Stimulated activated CD4-positive, alpha-beta T cell treated with anti-CD3 and anti-CD28 coated beads, TNF-alpha, amount 100 ng/mL, for 1 hour (primary cell): Measurements from ENCODE around the gene FBXW8.

Source experiments
- DNase-seq, 3 donors: peaks; one replicate each; pipeline ENCODE4 v3.0.0-alpha.2; 2020; ENCODE audit warnings: low read depth in 3 of 3, low spot score in 1 of 3

The FBXW8 gene

DNA sequence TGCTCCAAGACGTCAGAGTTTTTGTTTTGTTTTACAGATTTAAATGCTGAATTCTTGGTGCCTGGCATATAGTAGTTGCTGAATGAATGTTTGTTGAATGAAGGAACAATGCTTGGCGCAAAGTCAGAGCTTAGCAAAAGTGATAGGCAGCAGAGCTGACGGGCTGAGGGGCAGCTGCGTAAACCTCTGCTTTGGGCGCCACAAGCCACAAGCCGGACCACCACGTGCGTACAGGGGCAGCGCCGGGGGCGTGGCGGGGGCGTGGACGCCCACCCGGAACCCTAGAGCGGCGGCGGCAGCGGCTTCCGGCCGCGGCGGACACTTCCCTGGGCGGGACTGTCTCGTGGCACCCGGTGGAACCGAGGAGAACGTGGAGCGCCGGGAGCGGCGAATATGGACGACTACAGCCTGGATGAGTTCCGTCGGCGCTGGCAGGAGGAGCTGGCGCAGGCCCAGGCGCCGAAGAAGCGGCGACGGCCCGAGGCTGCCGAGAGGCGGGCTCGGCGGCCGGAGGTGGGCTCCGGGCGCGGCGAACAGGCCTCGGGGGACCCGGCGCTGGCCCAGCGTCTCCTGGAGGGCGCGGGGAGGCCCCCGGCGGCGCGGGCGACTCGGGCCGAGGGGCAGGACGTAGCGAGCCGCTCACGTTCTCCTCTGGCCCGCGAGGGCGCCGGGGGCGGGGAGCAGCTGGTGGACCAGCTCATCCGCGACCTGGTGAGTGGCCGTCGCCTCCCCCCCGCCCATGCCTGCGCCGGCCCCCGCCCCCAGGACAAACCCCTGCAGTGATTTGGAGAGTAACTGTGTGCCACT is at the start of gene FBXW8:
TSS of gene FBXW8 (plus strand) at position 306 of the 807 bp plus-strand sequence. CDS start at position 394, 88 bp downstream.
- DNase-seq, result peak in 2 of 3 donors; percentile 8 to 59

GRCh38 chr12:116861320-116861719 is 49.4 kb upstream of the FBXW8 start:
- no peak for DNase-seq

- no peak for DNase-seq
These were observed 48.6 kb upstream of the FBXW8 start for GRCh38 chr12:116862167-116862566.

- DNase-seq, result no peak
These were observed 47.4 kb upstream of the FBXW8 start for GRCh38 chr12:116863275-116863767.

DNA sequence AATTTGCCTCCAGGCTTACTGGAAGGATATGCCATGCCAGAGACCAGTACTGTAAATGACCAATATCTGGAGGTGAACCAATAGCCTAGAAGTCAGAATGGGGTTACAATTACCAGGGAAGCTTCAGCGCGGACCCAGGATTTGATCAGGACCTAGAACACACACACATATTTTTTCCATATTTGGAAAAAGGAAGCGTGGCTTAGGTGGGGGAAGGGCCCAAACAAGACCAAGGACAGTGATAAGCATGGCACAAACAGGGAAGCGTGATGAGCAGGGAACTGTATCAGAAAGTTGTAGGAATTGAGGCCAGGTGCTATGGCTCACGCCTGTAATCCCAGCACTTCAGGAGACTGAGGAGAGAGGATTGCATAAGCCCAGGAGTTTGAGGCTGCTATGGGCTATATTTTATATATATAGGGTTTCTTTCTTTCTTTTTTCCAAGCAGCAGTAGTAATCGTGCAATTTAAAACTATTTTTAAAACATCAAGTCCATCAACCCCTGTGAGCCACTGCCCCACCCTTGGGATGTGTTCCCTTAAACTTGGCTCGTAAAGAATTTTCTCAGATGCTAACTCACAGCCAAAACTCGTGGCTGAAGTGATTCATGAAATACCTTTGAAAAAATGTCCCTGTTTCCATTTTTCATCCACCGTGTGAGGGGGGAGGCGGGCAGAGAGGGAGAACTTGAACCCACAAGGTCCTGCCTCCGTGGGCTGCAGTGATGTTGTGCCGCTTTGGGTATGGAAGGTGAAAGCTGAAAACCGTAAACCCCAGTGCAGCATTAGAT is 46.2 kb upstream of the FBXW8 start:
- DNase-seq, result no peak

DNA sequence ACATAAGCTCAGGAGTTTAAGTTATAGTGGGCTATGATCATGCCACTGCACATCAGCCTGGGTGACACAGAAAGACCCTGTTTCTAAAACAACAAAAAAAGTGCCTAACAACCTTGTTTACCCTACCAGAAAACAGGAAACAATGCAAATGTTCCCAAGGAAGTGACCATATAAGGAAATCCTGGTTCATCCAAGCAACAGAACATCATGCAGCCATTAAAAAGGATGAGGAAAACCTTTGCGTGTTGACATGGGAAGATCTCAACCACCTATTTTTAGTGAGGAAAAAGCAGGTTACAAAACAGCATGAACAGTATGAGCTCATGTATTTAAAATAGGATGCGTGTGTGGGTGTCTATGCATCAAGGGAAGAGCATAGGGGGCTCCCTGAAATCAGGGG is 43.2 kb upstream of the FBXW8 start:
- DNase-seq, result no peak

- DNase-seq, result no peak
These were observed 40.4 kb upstream of the FBXW8 start for GRCh38 chr12:116870306-116870705.

GRCh38 chr12:116874324-116874995 is 36.3 kb upstream of the FBXW8 start:
- DNase-seq, result no peak

- no peak for DNase-seq
These were observed 34.4 kb upstream of the FBXW8 start for GRCh38 chr12:116876151-116876869.

GRCh38 chr12:116878567-116879508 is 31.9 kb upstream of the FBXW8 start:
- DNase-seq, result no peak

GRCh38 chr12:116879509-116880212 is 31.1 kb upstream of the FBXW8 start:
- DNase-seq, result no peak

DNA sequence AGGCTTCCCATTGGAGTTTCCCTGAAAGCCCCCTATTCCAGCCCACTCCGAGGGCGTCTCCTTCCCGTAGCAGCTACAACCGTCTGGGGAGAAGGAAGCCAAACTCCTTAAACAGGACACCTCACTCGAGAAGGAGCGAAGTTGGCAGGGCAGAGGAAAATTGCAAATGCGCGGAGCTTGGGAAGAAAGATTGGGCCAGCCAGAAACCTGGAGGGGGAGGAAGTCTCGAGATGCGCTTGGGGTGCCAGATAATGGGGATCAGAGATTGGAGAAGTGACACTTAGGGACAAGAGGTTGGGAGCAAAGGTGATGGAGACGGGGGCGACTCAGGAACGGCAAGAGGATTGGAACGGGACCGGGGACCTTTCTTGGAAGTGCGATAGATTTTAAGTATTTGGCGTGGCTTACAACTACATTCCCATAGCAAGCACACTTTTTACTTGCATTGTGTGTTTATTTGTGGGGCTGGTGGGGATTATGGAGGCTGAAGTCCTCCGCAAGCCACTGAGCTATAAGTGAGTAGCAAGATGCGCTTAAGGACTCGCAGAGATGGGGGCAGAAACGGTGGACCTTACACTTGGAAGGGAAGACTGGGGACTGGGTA is 30.4 kb upstream of the FBXW8 start:
- DNase-seq, result no peak

- DNase-seq, result no peak
These were observed 29.9 kb upstream of the FBXW8 start for GRCh38 chr12:116880817-116881324.

GRCh38 chr12:116881325-116881876 is 29.3 kb upstream of the FBXW8 start, which contains the start of gene HRK:
Gene HRK, minus strand, starts transcription at chr12:116881441. Its CDS starts 134 bp downstream, at chr12:116881307.
- DNase-seq, result no peak

DNA sequence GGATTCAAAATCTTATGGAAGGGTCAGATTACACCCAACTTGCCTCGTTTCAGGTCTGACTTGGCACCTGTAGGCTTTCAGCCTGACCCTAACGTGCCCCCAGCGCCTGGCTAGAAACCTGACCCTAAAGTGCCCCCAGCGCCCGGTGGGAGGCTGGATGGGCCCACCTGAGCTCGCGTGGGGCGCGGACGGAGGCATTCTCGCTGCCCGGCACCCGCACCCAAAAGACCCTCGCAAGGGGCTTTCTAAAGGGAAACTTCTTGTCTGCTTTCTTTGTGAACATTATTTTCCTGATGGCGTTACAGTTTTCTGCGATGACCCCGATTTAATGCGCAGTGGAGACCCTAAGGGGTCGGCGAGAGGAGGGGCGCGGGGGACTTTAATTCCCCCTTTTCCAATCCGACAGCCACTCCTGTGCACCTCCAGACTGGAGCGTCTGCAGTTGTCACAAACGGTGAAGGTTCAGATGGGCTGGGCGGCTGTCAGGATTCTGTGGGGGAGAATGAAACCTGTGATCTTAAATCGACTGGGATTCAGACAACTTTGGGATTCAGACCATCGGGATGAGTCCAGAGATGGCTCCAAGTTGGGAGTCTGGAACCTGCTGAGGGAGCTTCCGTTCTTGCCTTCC is 28.8 kb upstream of the FBXW8 start:
- DNase-seq, result no peak

- no peak for DNase-seq
These were observed 28.0 kb upstream of the FBXW8 start for GRCh38 chr12:116882742-116883141.

DNA sequence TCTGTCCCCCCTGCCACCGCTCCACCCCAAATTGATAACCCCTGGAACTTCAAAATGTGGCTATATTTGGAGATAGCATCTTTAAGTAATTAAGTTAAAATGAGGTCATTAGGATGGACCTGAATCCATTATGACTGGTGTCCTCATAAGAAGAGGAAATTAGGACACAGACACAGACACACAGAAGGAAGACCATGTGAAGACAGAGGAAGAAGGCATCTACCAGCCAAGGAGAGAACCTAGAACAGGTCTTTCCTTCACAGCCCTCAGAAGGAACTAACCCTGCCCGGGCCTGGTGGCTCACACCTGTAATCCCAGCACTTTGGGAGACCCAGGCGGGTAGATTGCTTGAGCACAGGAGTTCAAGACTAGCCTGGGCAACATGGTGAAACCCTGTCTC is 25.9 kb upstream of the FBXW8 start:
- no peak for DNase-seq

GRCh38 chr12:116885491-116885890 is 25.3 kb upstream of the FBXW8 start:
- no peak for DNase-seq
